ENCODE results near the gene SNRNP35.
A peak's percentile ranks its signal among the peaks of the same experiment; 100 is the strongest.
"Not testable (repeated sequence)": the region's sequence is repeated elsewhere in the genome, so short reads cannot be mapped to it uniquely, and the experiment has no call there.

SNRNP35 gene, protein sequence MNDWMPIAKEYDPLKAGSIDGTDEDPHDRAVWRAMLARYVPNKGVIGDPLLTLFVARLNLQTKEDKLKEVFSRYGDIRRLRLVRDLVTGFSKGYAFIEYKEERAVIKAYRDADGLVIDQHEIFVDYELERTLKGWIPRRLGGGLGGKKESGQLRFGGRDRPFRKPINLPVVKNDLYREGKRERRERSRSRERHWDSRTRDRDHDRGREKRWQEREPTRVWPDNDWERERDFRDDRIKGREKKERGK

DNA sequence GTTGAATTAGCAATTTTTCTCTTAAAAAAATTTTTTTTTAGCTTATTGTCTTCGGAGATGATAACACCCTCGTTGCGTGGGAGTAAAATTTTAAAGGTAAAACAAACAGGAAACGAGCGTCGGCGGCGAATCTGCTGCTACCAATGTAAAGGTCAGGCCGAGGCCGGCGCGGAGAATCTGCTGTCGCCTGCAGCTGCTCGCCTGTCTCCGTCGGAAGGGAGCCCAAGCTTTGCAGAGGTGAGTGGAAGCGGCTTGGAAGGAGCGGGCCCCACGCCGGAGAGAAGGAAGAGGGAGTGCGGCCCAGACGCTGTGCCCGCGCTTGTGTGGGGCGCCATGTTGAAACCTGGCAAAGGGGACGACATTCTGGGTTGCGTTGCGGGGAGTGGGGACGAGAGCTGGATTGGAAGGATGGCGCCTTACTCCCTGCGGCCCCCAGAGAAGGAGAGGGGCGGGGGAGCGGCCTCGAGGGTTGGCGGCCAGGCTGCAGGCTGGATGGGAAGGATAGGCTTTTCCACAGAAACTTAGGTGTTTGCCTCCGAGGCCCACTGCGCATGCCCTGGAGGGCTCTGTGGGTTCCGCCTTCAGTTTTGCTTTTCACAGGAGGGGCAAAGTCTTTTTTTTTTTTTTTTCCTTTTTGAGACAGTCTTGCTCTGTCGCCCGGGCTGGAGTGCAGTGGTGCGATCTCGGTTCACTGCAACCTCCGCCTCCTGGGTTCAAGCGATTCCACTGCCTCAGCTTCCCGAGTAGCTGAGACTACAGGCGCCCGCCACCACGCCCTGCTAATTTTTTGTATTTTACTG, at the start of gene SNRNP35:
SNRNP35 (plus strand) TSS at position 160 of the 800 bp plus-strand sequence. CDS start 7,402 bp downstream, outside the sequence.
- no peak for TF ChIP-seq ZNF70 (CRISPR knock-in tag; IDR thresholded peaks at IDR 0.05)
- no peak for TF ChIP-seq SNAI2 (CRISPR knock-in tag; IDR thresholded peaks at IDR 0.05)
- TF ChIP-seq ZNF8 (CRISPR knock-in tag; IDR thresholded peaks at IDR 0.05): no peak
- TF ChIP-seq PPARA (CRISPR knock-in tag; IDR thresholded peaks at IDR 0.05; ENCODE audit: borderline replicate concordance): no peak
- TF ChIP-seq TOX (CRISPR knock-in tag; IDR thresholded peaks at IDR 0.05; ENCODE audit: borderline replicate concordance): no peak
- TF ChIP-seq, protein P1, sequence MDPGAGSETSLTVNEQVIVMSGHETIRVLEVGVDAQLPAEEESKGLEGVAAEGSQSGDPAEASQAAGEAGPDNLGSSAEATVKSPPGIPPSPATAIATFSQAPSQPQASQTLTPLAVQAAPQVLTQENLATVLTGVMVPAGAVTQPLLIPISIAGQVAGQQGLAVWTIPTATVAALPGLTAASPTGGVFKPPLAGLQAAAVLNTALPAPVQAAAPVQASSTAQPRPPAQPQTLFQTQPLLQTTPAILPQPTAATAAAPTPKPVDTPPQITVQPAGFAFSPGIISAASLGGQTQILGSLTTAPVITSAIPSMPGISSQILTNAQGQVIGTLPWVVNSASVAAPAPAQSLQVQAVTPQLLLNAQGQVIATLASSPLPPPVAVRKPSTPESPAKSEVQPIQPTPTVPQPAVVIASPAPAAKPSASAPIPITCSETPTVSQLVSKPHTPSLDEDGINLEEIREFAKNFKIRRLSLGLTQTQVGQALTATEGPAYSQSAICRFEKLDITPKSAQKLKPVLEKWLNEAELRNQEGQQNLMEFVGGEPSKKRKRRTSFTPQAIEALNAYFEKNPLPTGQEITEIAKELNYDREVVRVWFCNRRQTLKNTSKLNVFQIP (CRISPR knock-in tag; IDR thresholded peaks at IDR 0.05; ENCODE audit: borderline replicate concordance, low read depth): no peak
- TF ChIP-seq, protein P2, sequence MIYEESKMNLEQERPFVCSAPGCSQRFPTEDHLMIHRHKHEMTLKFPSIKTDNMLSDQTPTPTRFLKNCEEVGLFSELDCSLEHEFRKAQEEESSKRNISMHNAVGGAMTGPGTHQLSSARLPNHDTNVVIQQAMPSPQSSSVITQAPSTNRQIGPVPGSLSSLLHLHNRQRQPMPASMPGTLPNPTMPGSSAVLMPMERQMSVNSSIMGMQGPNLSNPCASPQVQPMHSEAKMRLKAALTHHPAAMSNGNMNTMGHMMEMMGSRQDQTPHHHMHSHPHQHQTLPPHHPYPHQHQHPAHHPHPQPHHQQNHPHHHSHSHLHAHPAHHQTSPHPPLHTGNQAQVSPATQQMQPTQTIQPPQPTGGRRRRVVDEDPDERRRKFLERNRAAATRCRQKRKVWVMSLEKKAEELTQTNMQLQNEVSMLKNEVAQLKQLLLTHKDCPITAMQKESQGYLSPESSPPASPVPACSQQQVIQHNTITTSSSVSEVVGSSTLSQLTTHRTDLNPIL (CRISPR knock-in tag; IDR thresholded peaks at IDR 0.05; ENCODE audit: low read depth): no peak
- TF ChIP-seq ZFP30 (CRISPR knock-in tag; IDR thresholded peaks at IDR 0.05): no peak
- TF ChIP-seq BACH2 (CRISPR knock-in tag; IDR thresholded peaks at IDR 0.05; ENCODE audit: borderline replicate concordance): no peak
- peak; percentile 44; the same call in 1 of the 2 replicates for TF ChIP-seq GLIS3 (CRISPR knock-in tag; IDR thresholded peaks at IDR 0.05)
- 0 out of 2 replicates have a peak, but pooled peaks have one; percentile 57 for TF ChIP-seq CSDC2 (CRISPR knock-in tag; IDR thresholded peaks at IDR 0.05)
- TF ChIP-seq ESRRG (CRISPR knock-in tag; IDR thresholded peaks at IDR 0.05): no peak
- no peak for TF ChIP-seq RARB (CRISPR knock-in tag; IDR thresholded peaks at IDR 0.05)
- TF ChIP-seq ZFP3 (CRISPR knock-in tag; IDR thresholded peaks at IDR 0.05): peak; percentile 55; the same call in 1 of the 2 replicates
- no peak for TF ChIP-seq ISL1 (CRISPR knock-in tag; IDR thresholded peaks at IDR 0.05)
- no peak for TF ChIP-seq OSR1 (CRISPR knock-in tag; IDR thresholded peaks at IDR 0.05)
- TF ChIP-seq, protein P3, sequence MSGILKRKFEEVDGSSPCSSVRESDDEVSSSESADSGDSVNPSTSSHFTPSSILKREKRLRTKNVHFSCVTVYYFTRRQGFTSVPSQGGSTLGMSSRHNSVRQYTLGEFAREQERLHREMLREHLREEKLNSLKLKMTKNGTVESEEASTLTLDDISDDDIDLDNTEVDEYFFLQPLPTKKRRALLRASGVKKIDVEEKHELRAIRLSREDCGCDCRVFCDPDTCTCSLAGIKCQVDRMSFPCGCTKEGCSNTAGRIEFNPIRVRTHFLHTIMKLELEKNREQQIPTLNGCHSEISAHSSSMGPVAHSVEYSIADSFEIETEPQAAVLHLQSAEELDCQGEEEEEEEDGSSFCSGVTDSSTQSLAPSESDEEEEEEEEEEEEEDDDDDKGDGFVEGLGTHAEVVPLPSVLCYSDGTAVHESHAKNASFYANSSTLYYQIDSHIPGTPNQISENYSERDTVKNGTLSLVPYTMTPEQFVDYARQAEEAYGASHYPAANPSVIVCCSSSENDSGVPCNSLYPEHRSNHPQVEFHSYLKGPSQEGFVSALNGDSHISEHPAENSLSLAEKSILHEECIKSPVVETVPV (CRISPR knock-in tag; IDR thresholded peaks at IDR 0.05): no peak
- no peak for TF ChIP-seq TCF4 (CRISPR knock-in tag; IDR thresholded peaks at IDR 0.05; ENCODE audit: borderline replicate concordance)
- no peak for TF ChIP-seq ZNF565 (CRISPR knock-in tag; conservative IDR thresholded peaks at IDR 0.05; ENCODE audit: low read depth)
- no peak for TF ChIP-seq ARNTL (CRISPR knock-in tag; IDR thresholded peaks at IDR 0.05; ENCODE audit: borderline replicate concordance, low read depth)
- TF ChIP-seq, protein P4, sequence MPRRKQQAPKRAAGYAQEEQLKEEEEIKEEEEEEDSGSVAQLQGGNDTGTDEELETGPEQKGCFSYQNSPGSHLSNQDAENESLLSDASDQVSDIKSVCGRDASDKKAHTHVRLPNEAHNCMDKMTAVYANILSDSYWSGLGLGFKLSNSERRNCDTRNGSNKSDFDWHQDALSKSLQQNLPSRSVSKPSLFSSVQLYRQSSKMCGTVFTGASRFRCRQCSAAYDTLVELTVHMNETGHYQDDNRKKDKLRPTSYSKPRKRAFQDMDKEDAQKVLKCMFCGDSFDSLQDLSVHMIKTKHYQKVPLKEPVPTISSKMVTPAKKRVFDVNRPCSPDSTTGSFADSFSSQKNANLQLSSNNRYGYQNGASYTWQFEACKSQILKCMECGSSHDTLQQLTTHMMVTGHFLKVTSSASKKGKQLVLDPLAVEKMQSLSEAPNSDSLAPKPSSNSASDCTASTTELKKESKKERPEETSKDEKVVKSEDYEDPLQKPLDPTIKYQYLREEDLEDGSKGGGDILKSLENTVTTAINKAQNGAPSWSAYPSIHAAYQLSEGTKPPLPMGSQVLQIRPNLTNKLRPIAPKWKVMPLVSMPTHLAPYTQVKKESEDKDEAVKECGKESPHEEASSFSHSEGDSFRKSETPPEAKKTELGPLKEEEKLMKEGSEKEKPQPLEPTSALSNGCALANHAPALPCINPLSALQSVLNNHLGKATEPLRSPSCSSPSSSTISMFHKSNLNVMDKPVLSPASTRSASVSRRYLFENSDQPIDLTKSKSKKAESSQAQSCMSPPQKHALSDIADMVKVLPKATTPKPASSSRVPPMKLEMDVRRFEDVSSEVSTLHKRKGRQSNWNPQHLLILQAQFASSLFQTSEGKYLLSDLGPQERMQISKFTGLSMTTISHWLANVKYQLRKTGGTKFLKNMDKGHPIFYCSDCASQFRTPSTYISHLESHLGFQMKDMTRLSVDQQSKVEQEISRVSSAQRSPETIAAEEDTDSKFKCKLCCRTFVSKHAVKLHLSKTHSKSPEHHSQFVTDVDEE (CRISPR knock-in tag; IDR thresholded peaks at IDR 0.05): no peak
- TF ChIP-seq ZC3H10 (CRISPR knock-in tag; IDR thresholded peaks at IDR 0.05): no peak
- peak; percentile 88 for ATAC-seq

DNA sequence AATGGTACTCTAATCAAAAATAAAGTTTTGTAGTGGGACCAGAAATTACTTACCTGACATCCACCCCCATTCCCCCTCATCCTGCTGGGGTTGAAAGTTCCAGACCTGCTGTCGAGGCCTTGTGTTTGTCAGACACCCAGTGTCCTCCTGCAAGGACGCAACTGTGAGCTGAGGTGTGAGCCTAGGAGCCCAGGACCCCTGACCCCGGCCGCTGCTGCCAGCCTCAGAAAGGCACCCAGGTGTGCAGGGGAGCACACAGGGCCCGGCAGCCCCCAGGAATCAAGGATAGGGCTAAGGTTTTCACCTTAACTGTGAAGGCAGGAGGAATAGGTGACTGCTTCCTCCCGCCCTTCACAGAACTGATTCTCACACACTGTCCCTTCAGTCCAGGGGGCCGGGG, 49.3 kb upstream of the SNRNP35 start:
- ATAC-seq: not testable (repeated sequence)

DNA sequence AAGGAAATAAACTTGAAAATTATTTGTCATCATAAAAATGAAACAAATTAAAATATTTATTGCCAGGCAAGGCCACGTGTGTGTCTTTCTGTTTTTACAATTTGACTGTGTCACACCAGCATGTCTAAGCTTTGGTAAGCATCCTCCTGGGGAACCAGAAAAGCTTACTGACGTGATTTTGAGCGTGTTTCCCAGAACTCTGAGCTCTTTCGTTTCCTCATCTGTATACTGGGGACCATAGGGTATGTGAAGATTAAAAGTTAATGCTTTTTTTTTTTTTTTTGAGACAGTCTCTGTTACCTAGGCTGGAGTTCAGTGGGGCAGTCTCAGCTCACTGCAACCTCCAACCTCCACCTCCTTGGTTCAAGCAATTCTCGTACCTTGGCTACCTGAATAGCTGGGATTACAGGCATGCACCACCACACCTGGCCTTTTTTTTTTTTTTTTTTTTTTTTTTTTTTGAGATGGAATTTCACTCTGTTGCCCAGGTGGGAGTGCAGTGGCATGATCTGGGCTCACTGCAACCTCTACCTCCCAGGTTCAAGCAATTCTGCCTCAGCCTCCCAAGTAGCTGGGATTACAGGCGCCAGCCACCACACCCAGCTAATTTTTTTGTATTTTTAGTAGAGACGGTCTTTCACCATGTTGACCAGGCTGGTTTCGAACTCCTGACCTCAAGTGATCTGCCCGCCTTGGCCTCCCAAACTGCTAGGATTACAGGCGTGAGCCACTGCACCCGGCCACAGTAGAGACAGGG, 48.5 kb upstream of the SNRNP35 start:
- not testable (repeated sequence) for ATAC-seq
